Dendritic cell treated with granulocyte-macrophage colony-stimulating factor and Interleukin-4, amounts not matched to agents 40 ng/mL and 50 ng/mL, for 4 days (primary cell): ENCODE data around the gene ENOX1.

Experiments
- H3K27ac Mint-ChIP-seq: one replicate; pipeline ENCODE4 v1.8.0; 2022; ENCODE audit warnings: mild to moderate bottlenecking, mixed read lengths
- H3K27me3 Mint-ChIP-seq: one replicate; pipeline ENCODE4 v1.8.0; 2022; ENCODE audit warnings: mild to moderate bottlenecking, mixed read lengths
- H3K36me3 Mint-ChIP-seq: one replicate; pipeline ENCODE4 v1.8.0; 2022; ENCODE audit warnings: low read depth, mixed read lengths
- H3K4me1 Mint-ChIP-seq: one replicate; pipeline ENCODE4 v1.8.0; 2022; ENCODE audit warnings: low read depth, mixed read lengths
- H3K4me3 Mint-ChIP-seq: one replicate; pipeline ENCODE4 v1.8.0; 2022; ENCODE audit warnings: mild to moderate bottlenecking, moderate library complexity, mixed read lengths
- H3K9me3 Mint-ChIP-seq: one replicate; pipeline ENCODE4 v1.8.0; 2022; ENCODE audit warnings: mixed read lengths
- intact Hi-C: fragments of 100-400 bp; cut with micrococcal nuclease; formaldehyde crosslinking; loops from one replicate; pipeline ENCODE4 v1.15.0; 2022

ENOX1 gene

GRCh38 chr13:43614063-43614462 is 172.7 kb downstream of the ENOX1 start:
- H3K9me3 Mint-ChIP-seq, result no peaks in the 10 kb centered on the region
- no peaks in the 10 kb centered on the region for H3K4me1 Mint-ChIP-seq
- no peak overlapping the region for H3K27ac Mint-ChIP-seq
- intact Hi-C loops, result no loop called here
- H3K36me3 Mint-ChIP-seq, result no peaks in the 10 kb centered on the region
- no peak overlapping the region for H3K4me3 Mint-ChIP-seq
- H3K27me3 Mint-ChIP-seq, result no peaks in the 10 kb centered on the region

GRCh38 chr13:43611281-43612273 is 175.2 kb downstream of the ENOX1 start:
- intact Hi-C loops, result no loop called here
- H3K27ac Mint-ChIP-seq, result no peak overlapping the region

GRCh38 chr13:43608400-43609137 is 178.2 kb downstream of the ENOX1 start:
- peaks cover 26% of the 10 kb centered on the region for H3K9me3 Mint-ChIP-seq
- H3K27me3 Mint-ChIP-seq, result no peaks in the 10 kb centered on the region
- no peak overlapping the region for H3K4me3 Mint-ChIP-seq
- no peaks in the 10 kb centered on the region for H3K36me3 Mint-ChIP-seq
- H3K4me1 Mint-ChIP-seq, result no peaks in the 10 kb centered on the region
- intact Hi-C loops, result no loop called here
- no peak overlapping the region for H3K27ac Mint-ChIP-seq

More at GRCh38 chr13:43611281-43612273, 175.2 kb downstream of the ENOX1 start:
- no peak overlapping the region for H3K4me3 Mint-ChIP-seq
- peaks cover under 1% of the 10 kb centered on the region for H3K9me3 Mint-ChIP-seq
- no peaks in the 10 kb centered on the region for H3K4me1 Mint-ChIP-seq
- no peaks in the 10 kb centered on the region for H3K36me3 Mint-ChIP-seq
- no peaks in the 10 kb centered on the region for H3K27me3 Mint-ChIP-seq

DNA sequence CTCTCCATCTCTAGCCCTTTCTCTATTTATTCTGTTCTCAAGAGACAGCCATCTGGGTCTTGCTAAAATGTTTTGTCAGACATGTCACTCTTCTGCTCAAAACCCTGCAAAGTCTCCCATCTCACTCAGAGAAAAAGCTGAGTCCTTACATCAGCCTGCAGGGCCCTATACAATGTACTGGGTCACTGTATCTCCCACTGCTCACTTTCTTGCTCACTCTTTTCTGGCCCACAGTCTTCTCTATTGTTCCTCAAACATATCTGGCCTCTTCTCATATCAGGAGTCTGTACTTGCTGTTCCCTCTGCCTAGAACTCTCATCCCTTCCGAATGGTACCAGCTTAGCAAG is 189.2 kb downstream of the ENOX1 start:
- no peaks in the 10 kb centered on the region for H3K36me3 Mint-ChIP-seq
- H3K4me3 Mint-ChIP-seq, result no peak overlapping the region
- H3K27ac Mint-ChIP-seq, result no peak overlapping the region
- intact Hi-C loops, result no loop called here
- H3K4me1 Mint-ChIP-seq, result no peaks in the 10 kb centered on the region
- no peaks in the 10 kb centered on the region for H3K27me3 Mint-ChIP-seq
- H3K9me3 Mint-ChIP-seq, result peaks cover 7% of the 10 kb centered on the region

DNA sequence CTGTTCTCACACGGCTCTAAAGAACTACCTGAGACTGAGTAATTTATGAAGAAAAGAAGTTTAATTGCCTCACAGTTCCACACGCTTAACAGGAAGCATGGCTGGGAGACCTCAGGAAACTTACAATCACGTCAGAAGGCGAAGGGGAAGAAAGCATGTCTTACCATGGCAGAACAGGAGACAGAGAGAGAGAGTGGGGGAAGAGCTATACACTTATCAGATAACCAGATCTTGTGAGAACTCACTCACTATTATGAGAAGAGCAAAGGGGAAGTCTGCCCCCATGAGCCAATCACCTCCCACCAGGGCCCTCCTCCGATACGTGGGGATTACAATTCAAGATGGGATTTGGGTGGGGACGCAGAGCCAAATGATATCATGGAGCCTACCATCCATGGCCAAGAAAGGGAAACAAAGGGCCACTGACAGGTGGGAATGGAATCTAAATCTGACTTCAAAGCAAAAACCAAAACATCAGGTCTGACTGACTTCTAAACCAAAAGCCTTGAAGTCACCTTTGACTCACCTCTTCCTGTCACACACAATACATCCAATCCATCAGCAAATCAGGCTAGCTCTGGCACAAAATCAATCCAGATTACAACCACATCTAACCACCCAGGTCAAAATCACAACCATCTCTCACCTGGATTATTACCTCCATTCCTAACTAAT is 189.7 kb downstream of the ENOX1 start:
- H3K4me3 Mint-ChIP-seq, result no peak overlapping the region
- peaks cover 7% of the 10 kb centered on the region for H3K9me3 Mint-ChIP-seq
- no peak overlapping the region for H3K27ac Mint-ChIP-seq
- no peaks in the 10 kb centered on the region for H3K4me1 Mint-ChIP-seq
- no peaks in the 10 kb centered on the region for H3K36me3 Mint-ChIP-seq
- H3K27me3 Mint-ChIP-seq, result no peaks in the 10 kb centered on the region
- intact Hi-C loops, result no loop called here

DNA sequence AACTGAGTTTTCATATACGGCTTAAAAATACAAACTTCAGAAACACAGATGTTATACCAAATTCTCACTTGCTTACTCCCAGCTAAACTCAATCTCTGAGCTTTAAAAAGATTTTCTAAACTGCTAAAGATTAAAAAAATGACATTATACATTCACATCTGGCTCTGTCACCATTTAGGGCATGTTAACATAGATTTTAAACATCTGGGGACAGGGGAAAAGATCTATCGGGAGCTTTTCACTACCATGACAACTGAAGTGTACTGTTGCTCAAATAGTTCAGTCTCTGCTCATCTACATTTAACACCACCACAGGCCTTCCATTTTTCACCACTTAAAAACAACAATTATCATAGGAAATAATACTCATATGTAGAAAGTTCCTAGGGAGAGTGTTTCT is 190.8 kb downstream of the ENOX1 start:
- H3K36me3 Mint-ChIP-seq, result no peaks in the 10 kb centered on the region
- H3K27ac Mint-ChIP-seq, result no peak overlapping the region
- H3K9me3 Mint-ChIP-seq, result peaks cover 7% of the 10 kb centered on the region
- H3K4me1 Mint-ChIP-seq, result no peaks in the 10 kb centered on the region
- no peaks in the 10 kb centered on the region for H3K27me3 Mint-ChIP-seq
- intact Hi-C loops, result no loop called here
- H3K4me3 Mint-ChIP-seq, result no peak overlapping the region

GRCh38 chr13:43587376-43587775 is 199.4 kb downstream of the ENOX1 start:
- Mint-ChIP-seq H3K9me3 (no peaks in the 10 kb centered on the region), H3K4me3 (no peak overlapping the region), H3K27me3 (no peaks in the 10 kb centered on the region), H3K27ac (no peak overlapping the region), H3K4me1 (no peaks in the 10 kb centered on the region), H3K36me3 (no peaks in the 10 kb centered on the region)
- intact Hi-C loops, result no loop called here

DNA sequence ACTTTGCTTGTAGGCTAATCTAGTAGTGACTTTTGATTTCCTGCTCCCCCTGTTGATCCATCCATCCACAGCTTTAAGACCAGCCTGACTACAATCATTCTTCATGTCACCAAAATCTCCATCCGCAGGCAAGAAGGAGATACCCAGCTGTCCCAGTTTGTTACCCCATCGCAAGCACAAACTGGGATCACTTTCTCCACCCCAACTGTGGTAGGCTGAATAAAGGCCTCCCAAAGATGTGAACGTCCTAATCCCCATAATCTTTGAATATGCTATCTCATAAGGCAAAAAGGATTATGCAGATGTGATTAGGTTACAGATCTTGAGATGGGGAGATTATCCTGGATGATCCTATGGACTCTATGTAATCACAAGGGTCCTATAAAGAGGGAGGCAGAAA is 202.0 kb downstream of the ENOX1 start:
- intact Hi-C loops, result no loop called here
- H3K27me3 Mint-ChIP-seq, result no peaks in the 10 kb centered on the region
- no peaks in the 10 kb centered on the region for H3K9me3 Mint-ChIP-seq
- no peaks in the 10 kb centered on the region for H3K4me1 Mint-ChIP-seq
- H3K27ac Mint-ChIP-seq, result no peak overlapping the region
- no peak overlapping the region for H3K4me3 Mint-ChIP-seq
- no peaks in the 10 kb centered on the region for H3K36me3 Mint-ChIP-seq

GRCh38 chr13:43583321-43583720 is 203.5 kb downstream of the ENOX1 start:
- intact Hi-C loops, result no loop called here
- H3K27me3 Mint-ChIP-seq, result no peaks in the 10 kb centered on the region
- H3K9me3 Mint-ChIP-seq, result no peaks in the 10 kb centered on the region
- H3K36me3 Mint-ChIP-seq, result no peaks in the 10 kb centered on the region
- H3K27ac Mint-ChIP-seq, result no peak overlapping the region
- no peaks in the 10 kb centered on the region for H3K4me1 Mint-ChIP-seq
- H3K4me3 Mint-ChIP-seq, result no peak overlapping the region

DNA sequence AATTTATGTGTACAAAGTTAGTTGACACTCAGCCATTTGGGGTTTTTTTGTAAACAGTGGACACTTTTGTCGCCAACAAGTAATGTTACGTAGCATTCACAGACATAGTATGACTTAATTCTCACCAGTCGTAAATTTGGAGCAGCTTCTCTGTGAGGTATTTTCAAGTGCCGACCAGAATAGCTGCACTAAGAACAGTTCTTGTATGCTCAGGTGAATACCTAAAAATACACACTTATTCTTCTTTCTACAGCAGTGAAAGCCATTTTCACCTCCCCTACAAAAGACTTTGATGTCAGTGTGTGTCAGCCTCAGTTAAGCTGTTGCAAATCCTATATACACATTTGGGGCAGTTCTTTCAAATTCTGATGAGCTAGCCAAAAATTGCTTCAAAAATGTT is 206.5 kb downstream of the ENOX1 start:
- Mint-ChIP-seq H3K4me3 (no peak overlapping the region), H3K36me3 (no peaks in the 10 kb centered on the region), H3K27ac (no peak overlapping the region), H3K4me1 (no peaks in the 10 kb centered on the region), H3K9me3 (no peaks in the 10 kb centered on the region), H3K27me3 (no peaks in the 10 kb centered on the region)
- intact Hi-C loops, result no loop called here

- intact Hi-C loops, result no loop called here
- no peak overlapping the region for H3K4me3 Mint-ChIP-seq
- no peaks in the 10 kb centered on the region for H3K27me3 Mint-ChIP-seq
- H3K4me1 Mint-ChIP-seq, result no peaks in the 10 kb centered on the region
- H3K27ac Mint-ChIP-seq, result no peak overlapping the region
- no peaks in the 10 kb centered on the region for H3K9me3 Mint-ChIP-seq
- H3K36me3 Mint-ChIP-seq, result no peaks in the 10 kb centered on the region
Observed at GRCh38 chr13:43579321-43579720, 207.5 kb downstream of the ENOX1 start.

DNA sequence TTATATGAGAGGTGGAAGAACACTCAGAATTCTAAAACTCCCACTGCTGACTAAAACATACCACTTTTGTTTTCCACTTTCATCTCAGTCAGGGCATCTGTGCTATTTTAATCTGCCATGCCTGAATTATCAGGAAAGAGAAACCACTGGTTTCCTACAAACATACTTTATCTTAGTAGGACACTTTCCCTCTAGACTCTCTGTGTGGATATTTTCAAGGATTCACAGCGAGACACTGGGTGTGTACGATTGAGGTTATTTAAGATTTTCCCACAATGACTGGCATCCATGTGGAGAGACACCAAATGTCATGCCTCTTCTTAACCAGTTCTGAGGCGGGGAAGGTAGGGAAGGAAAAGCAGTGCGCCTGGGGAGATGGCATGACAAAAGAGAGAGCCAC is 212.2 kb downstream of the ENOX1 start:
- no peak overlapping the region for H3K4me3 Mint-ChIP-seq
- intact Hi-C loops, result no loop called here
- H3K36me3 Mint-ChIP-seq, result no peaks in the 10 kb centered on the region
- H3K4me1 Mint-ChIP-seq, result no peaks in the 10 kb centered on the region
- no peak overlapping the region for H3K27ac Mint-ChIP-seq
- no peaks in the 10 kb centered on the region for H3K27me3 Mint-ChIP-seq
- no peaks in the 10 kb centered on the region for H3K9me3 Mint-ChIP-seq

DNA sequence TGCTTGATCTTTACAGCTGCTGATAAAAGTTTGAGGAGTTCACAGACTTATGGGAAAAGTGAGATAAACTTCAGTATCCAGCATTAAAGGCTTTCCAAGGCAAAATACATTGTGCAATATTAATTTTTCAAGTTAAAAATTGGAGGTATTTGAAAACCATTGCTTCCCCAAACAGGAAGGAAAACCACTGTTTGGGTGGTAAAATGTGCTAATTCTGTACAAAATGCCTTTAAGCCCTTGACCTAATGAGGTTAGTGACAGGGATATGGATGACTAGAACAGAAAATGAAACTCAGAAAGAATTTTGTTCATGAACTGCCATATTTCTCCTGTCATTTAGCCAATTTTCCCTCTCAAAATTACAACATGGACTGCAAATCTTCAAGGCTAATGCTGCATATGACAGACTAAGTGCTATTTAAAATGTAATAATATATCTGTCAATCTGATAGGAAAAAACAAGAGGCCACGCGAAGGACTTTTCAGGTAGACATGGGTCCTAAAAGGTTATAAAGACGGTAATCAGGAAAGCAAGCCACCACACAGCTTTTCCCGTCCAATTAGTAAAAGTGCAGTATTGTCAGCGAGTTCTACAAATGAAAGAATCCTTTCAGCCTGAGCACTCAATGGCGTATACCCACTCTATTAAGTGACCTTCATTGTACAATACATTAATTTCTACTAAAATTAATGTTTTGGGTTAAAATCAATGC is 212.8 kb downstream of the ENOX1 start:
- Mint-ChIP-seq H3K4me3 (no peak overlapping the region), H3K27me3 (no peaks in the 10 kb centered on the region), H3K36me3 (no peaks in the 10 kb centered on the region), H3K9me3 (no peaks in the 10 kb centered on the region), H3K27ac (no peak overlapping the region), H3K4me1 (no peaks in the 10 kb centered on the region)
- intact Hi-C loops, result no loop called here

GRCh38 chr13:43573361-43573740 is 213.4 kb downstream of the ENOX1 start:
- Mint-ChIP-seq H3K4me3 (no peak overlapping the region), H3K27ac (no peak overlapping the region), H3K9me3 (no peaks in the 10 kb centered on the region), H3K27me3 (no peaks in the 10 kb centered on the region), H3K4me1 (no peaks in the 10 kb centered on the region), H3K36me3 (no peaks in the 10 kb centered on the region)
- intact Hi-C loops, result no loop called here
